Endothelial cell of umbilical vein (primary cell): ENCODE data around the gene HCN2. TPM values are rescaled to one million over a fixed set of nuclear protein-coding genes. Genes with fewer than 3 reads are reported as not detected.

Experiments
- BruUV-seq: library from RNA; stranded (reverse); fragments of 400-500 nt; replicated peaks from 2 replicates; lab custom pipeline; 2021; lab: Mats Ljungman, UMichigan
- CTCF ChIA-PET: fragments of 300-600, 350-600 bp; sonication (Branson Sonifier 250); formaldehyde crosslinking; loops from one replicate; lab custom pipeline; 2021; ENCODE audit warnings: antibody characterized with exemption, inconsistent platforms; lab: Charles Lee
- POLR2A ChIA-PET: fragments of 300-600, 350-600 bp; sonication (Branson Sonifier 250); formaldehyde crosslinking; loops from one replicate; lab custom pipeline; 2021; ENCODE audit warnings: antibody characterized with exemption, inconsistent platforms; lab: Charles Lee
- DNase-seq: peaks from one replicate; pipeline ENCODE4 v3.0.0-alpha.2; 2011; ENCODE audit warnings: low read depth, low spot score
- FAIRE-seq: peaks from 2 replicates; lab custom pipeline; 2011; peaks lifted over from hg19 to GRCh38; lab: Jason Lieb, UNC
- H2AFZ ChIP-seq: 2 replicates; pipeline ENCODE4 v1.6.0; 2012; ENCODE audit warnings: low read depth, low read length, control low read depth, inconsistent platforms
- H3K27ac ChIP-seq: 2 replicates; pipeline ENCODE4 v1.5.1; 2011; ENCODE audit warnings: low read depth, mild to moderate bottlenecking, control low read depth, low read length, moderate library complexity; ENCODE audit not compliant: insufficient read depth
- H3K27me3 ChIP-seq, 2 experiments: 2 replicates each; pipeline versions ENCODE4 v1.6.0 to v1.6.1; 2011; ENCODE audit warnings: low read length in 2 of 2, mixed read lengths in 1 of 2; ENCODE audit not compliant: control insufficient read depth in 2 of 2, insufficient read depth in 2 of 2
- H3K36me3 ChIP-seq, 2 experiments: 2 replicates in 1 of 2; 3 replicates in 1 of 2; pipeline ENCODE4 v1.5.1; 2011; ENCODE audit warnings: low read length in 2 of 2, mild to moderate bottlenecking in 1 of 2, moderate library complexity in 1 of 2; ENCODE audit not compliant: control insufficient read depth in 2 of 2, insufficient read depth in 2 of 2; ENCODE audit errors: extremely low read depth in 1 of 2
- H3K4me1 ChIP-seq: 3 replicates; pipeline ENCODE4 v1.5.1; 2011; ENCODE audit warnings: mild to moderate bottlenecking, low read length; ENCODE audit not compliant: control insufficient read depth, insufficient read depth; ENCODE audit errors: extremely low read depth
- H3K4me2 ChIP-seq: 2 replicates; pipeline ENCODE4 v1.6.1; 2011; ENCODE audit warnings: low read length, control low read depth, mixed read lengths; ENCODE audit not compliant: insufficient read depth
- H3K4me3 ChIP-seq, 3 experiments: fragments of 200-600 bp in 1 of 3; sonication (generic), shearing (Covaris generic) in 1 of 3; replicated peaks in 1 of 3; 2 replicates each; pipeline ENCODE4 v1.5.1; 2011 to 2016; ENCODE audit warnings: control low read depth in 3 of 3, low read length in 3 of 3, mild to moderate bottlenecking in 2 of 3, inconsistent platforms in 1 of 3, low read depth in 1 of 3, moderate library complexity in 1 of 3; ENCODE audit not compliant: insufficient read depth in 1 of 3
- H3K79me2 ChIP-seq: 2 replicates; pipeline ENCODE4 v1.6.0; 2012; ENCODE audit warnings: low read length, inconsistent platforms; ENCODE audit not compliant: control insufficient read depth, insufficient read depth
- H3K9ac ChIP-seq: replicated peaks from 2 replicates; pipeline ENCODE3; 2011; ENCODE audit warnings: low read length, control low read depth; ENCODE audit not compliant: insufficient read depth; ENCODE audit errors: extremely low read depth
- H3K9me1 ChIP-seq: replicated peaks from 3 replicates; pipeline ENCODE4 v1.6.0; 2011; ENCODE audit warnings: mild to moderate bottlenecking, low read length; ENCODE audit not compliant: control insufficient read depth, insufficient read depth; ENCODE audit errors: extremely low read depth
- H3K9me3 ChIP-seq: replicated peaks from 2 replicates; pipeline ENCODE4 v1.5.1; 2012; ENCODE audit warnings: low read length, inconsistent platforms; ENCODE audit not compliant: control insufficient read depth, insufficient read depth
- H4K20me1 ChIP-seq: replicated peaks from 2 replicates; pipeline ENCODE3; 2011; ENCODE audit warnings: mild to moderate bottlenecking, low read length; ENCODE audit not compliant: control insufficient read depth, insufficient read depth; ENCODE audit errors: extremely low read depth
- CTCF ChIP-seq, 2 donors: IDR thresholded peaks; 1 replicate in 1 of 2; 2 replicates in 1 of 2; pipeline ENCODE4 v1.5.1; 2011; ENCODE audit warnings: low read length in 2 of 2, mild to moderate bottlenecking in 2 of 2, moderate library complexity in 2 of 2, control low read depth in 1 of 2, inconsistent platforms in 1 of 2, low read depth in 1 of 2; ENCODE audit not compliant: insufficient read depth in 1 of 2; ENCODE audit errors: extremely low read depth in 1 of 2
- EZH2 ChIP-seq: IDR thresholded peaks from 2 replicates; pipeline ENCODE4 v1.6.1; 2012; ENCODE audit warnings: borderline replicate concordance, low read depth, mild to moderate bottlenecking, moderate library complexity, low read length, inconsistent platforms; ENCODE audit not compliant: severe bottlenecking
- FOS ChIP-seq: IDR thresholded peaks from 2 replicates; pipeline ENCODE4 v1.6.1; 2011; ENCODE audit warnings: mild to moderate bottlenecking, low read length, moderate library complexity, borderline replicate concordance; ENCODE audit not compliant: insufficient read depth
- GATA2 ChIP-seq: IDR thresholded peaks from 2 replicates; pipeline ENCODE4 v1.7.0; 2011; ENCODE audit warnings: low read depth, mild to moderate bottlenecking, moderate library complexity, mixed read lengths, low read length; ENCODE audit not compliant: insufficient read length, insufficient read depth
- JUN ChIP-seq: IDR thresholded peaks from 2 replicates; pipeline ENCODE4 v1.6.1; 2011; ENCODE audit warnings: borderline replicate concordance, low read depth; ENCODE audit not compliant: insufficient read length, insufficient read depth
- MAX ChIP-seq: IDR thresholded peaks from 2 replicates; pipeline ENCODE4 v1.6.1; 2011; ENCODE audit not compliant: insufficient read depth, insufficient read length
- MYC ChIP-seq: IDR thresholded peaks from one replicate; pipeline ENCODE4 v1.6.1; 2011; ENCODE audit warnings: mild to moderate bottlenecking, low read depth, low read length
- POLR2AphosphoS5 ChIP-seq: IDR thresholded peaks from 2 replicates; pipeline ENCODE4 v1.6.1; 2012; ENCODE audit warnings: low read depth, mild to moderate bottlenecking, control low read depth, low read length, moderate library complexity; ENCODE audit not compliant: insufficient read depth
- dilution Hi-C: fragments of 300-500 bp; cut with MboI; formaldehyde crosslinking; loops from one replicate; pipeline ENCODE4 v1.15.0; 2019; ENCODE audit warnings: low sequenced_read_pairs; ENCODE audit not compliant: extremely low pct_ligation_motif_present
- intact Hi-C: fragments of 100-400 bp; cut with micrococcal nuclease; formaldehyde crosslinking; loops from one replicate; pipeline ENCODE4 v1.10.0; 2022
- polyA plus RNA-seq, 4 experiments: library from polyadenylated mRNA; depleted of rRNA in 3 of 4; stranded (reverse) in 3 of 4; unstranded in 1 of 4; fragments of >200 nt; gene quantifications; 2 replicates each; pipeline versions ENCODE4 v1.2.1 to v1.2.3, GENCODE V29; 2011 to 2012; ENCODE audit warnings: missing spikeins in 1 of 4
- total RNA-seq: library from RNA; stranded (reverse); gene quantifications from 2 replicates; pipeline ENCODE4 v1.2.3, GENCODE V29; 2021

The HCN2 gene
- total and polyA plus RNA-seq, 2 donors (not counting 3 experiments of a cell fraction or from before 2014, with no cell fraction given), result 0.18 to 0.53 TPM

- Histone ChIP-seq H3K4me1 (peaks cover 16% of the 10 kb centered on the region), H3K9ac (no peak overlapping the region), H2AFZ (no peak overlapping the region), H3K79me2 (peaks cover 13% of the 10 kb centered on the region), H3K27me3 (no peaks in the 10 kb centered on the region), H4K20me1 (no peaks in the 10 kb centered on the region), H3K9me1 (no peaks in the 10 kb centered on the region), H3K9me3 (no peaks in the 10 kb centered on the region), H3K27ac (no peak overlapping the region), H3K36me3 (peaks cover 0 to 6% of the 10 kb centered on the region in 2 experiments), H3K4me3 (no peak overlapping the region), H3K4me2 (no peak overlapping the region)
- TF ChIP-seq POLR2AphosphoS5 (no peak), MYC (no peak), FOS (no peak), JUN (no peak), MAX (no peak), CTCF (IDR thresholded peaks at IDR 0.05; ENCODE audit: extremely low read depth in 1 of 2, insufficient read depth in 1 of 2, low read depth in 1 of 2, low read length in 2 of 2) (no peak), EZH2 (no peak), GATA2 (no peak)
- intact Hi-C loops, result no loop called here
- ChIA-PET POLR2A (no interaction called here), CTCF (interaction anchor here (0.9 to 1.2 kb wide), 2 partner anchors 14 to 46 kb away, joined by 3 read pairs; no protein-coding TSS in a partner anchor)
- no peak for DNase-seq
- no TSS peak for BruUV-seq
- no peak for FAIRE-seq
- dilution Hi-C loops, result no loop called here
Observed at GRCh38 chr19:629961-630714, 40.5 kb downstream of the HCN2 start.
